ENCODE measurements around the gene CCDC149. TPM values are rescaled to one million over a fixed set of nuclear protein-coding genes. Genes with fewer than 3 reads are reported as not detected.

The CCDC149 gene
- total RNA-seq, 1 experiment from 2014 or later, result 0.95 TPM

GRCh38 chr4:24949970-24950369, 37.1 kb upstream of the CCDC149 start:
- peaks cover 6% of the 10 kb centered on the region for H3K9me3 Mint-ChIP-seq (ENCODE audit: unreplicated experiment)
- DNase-seq, result no peak
- H3K27me3 Mint-ChIP-seq (ENCODE audit: insufficient read depth, unreplicated experiment), result peaks cover 15% of the 10 kb centered on the region
- no peak for TF ChIP-seq CTCF (IDR thresholded peaks at IDR 0.05; ENCODE audit: insufficient read depth in 1 of 2, low read depth in 1 of 2, low read length in 1 of 2, severe bottlenecking in 1 of 2, unreplicated experiment in 1 of 2)
- no peaks in the 10 kb centered on the region for H3K36me3 ChIP-seq (ENCODE audit: control insufficient read depth, insufficient read depth, low read length)
- no peak overlapping the region for H3K4me3 ChIP-seq (ENCODE audit: low read depth, low read length)
- H3K9me3 ChIP-seq, result no peaks in the 10 kb centered on the region
- ChIA-PET POLR2A (no interaction called here), CTCF (no interaction called here)
- no peaks in the 10 kb centered on the region for H3K4me1 Mint-ChIP-seq (ENCODE audit: low read depth, unreplicated experiment)
- BruUV-seq (replicated peaks), result no TSS peak
- no peaks in the 10 kb centered on the region for H3K36me3 Mint-ChIP-seq (ENCODE audit: insufficient read depth, unreplicated experiment)
- H3K4me1 ChIP-seq, result no peaks in the 10 kb centered on the region
- intact Hi-C loops (cut with micrococcal nuclease; ENCODE audit: unreplicated experiment), result no loop called here
- no peaks in the 10 kb centered on the region for H3K27me3 ChIP-seq (replicated peaks; ENCODE audit: control insufficient read depth, insufficient read depth, low read length)
- H3K27ac Mint-ChIP-seq (ENCODE audit: unreplicated experiment), result no peak overlapping the region
- H3K4me3 Mint-ChIP-seq (ENCODE audit: unreplicated experiment), result no peak overlapping the region

- Mint-ChIP-seq H3K4me1 (ENCODE audit: low read depth, unreplicated experiment) (no peaks in the 10 kb centered on the region), H3K4me3 (ENCODE audit: unreplicated experiment) (no peak overlapping the region), H3K27me3 (ENCODE audit: insufficient read depth, unreplicated experiment) (peaks cover 19% of the 10 kb centered on the region), H3K9me3 (ENCODE audit: unreplicated experiment) (peaks cover 50% of the 10 kb centered on the region), H3K27ac (ENCODE audit: unreplicated experiment) (no peak overlapping the region), H3K36me3 (ENCODE audit: insufficient read depth, unreplicated experiment) (no peaks in the 10 kb centered on the region)
- TF ChIP-seq CTCF (IDR thresholded peaks at IDR 0.05; ENCODE audit: insufficient read depth in 1 of 2, low read depth in 1 of 2, low read length in 1 of 2, severe bottlenecking in 1 of 2, unreplicated experiment in 1 of 2), result no peak
- no TSS peak for BruUV-seq (replicated peaks)
- Histone ChIP-seq H3K4me1 (no peaks in the 10 kb centered on the region), H3K9me3 (no peaks in the 10 kb centered on the region), H3K36me3 (ENCODE audit: control insufficient read depth, insufficient read depth, low read length) (no peaks in the 10 kb centered on the region), H3K27me3 (replicated peaks; ENCODE audit: control insufficient read depth, insufficient read depth, low read length) (no peaks in the 10 kb centered on the region), H3K4me3 (ENCODE audit: low read depth, low read length) (no peak overlapping the region)
- DNase-seq, result no peak
- CTCF ChIA-PET, result no interaction called here
- intact Hi-C loops (cut with micrococcal nuclease; ENCODE audit: unreplicated experiment), result no loop called here
- POLR2A ChIA-PET, result no interaction called here
Measured at GRCh38 chr4:24937917-24938281, 25.1 kb upstream of the CCDC149 start.

GRCh38 chr4:24937176-24937916, 24.5 kb upstream of the CCDC149 start:
- no peak overlapping the region for H3K4me3 ChIP-seq (ENCODE audit: low read depth, low read length)
- no peaks in the 10 kb centered on the region for H3K9me3 ChIP-seq
- no peaks in the 10 kb centered on the region for H3K4me1 ChIP-seq
- Mint-ChIP-seq H3K4me1 (ENCODE audit: low read depth, unreplicated experiment) (no peaks in the 10 kb centered on the region), H3K9me3 (ENCODE audit: unreplicated experiment) (peaks cover 50% of the 10 kb centered on the region), H3K36me3 (ENCODE audit: insufficient read depth, unreplicated experiment) (no peaks in the 10 kb centered on the region), H3K4me3 (ENCODE audit: unreplicated experiment) (no peak overlapping the region), H3K27ac (ENCODE audit: unreplicated experiment) (no peak overlapping the region), H3K27me3 (ENCODE audit: insufficient read depth, unreplicated experiment) (peaks cover 19% of the 10 kb centered on the region)
- ChIA-PET POLR2A (no interaction called here), CTCF (no interaction called here)
- TF ChIP-seq CTCF (IDR thresholded peaks at IDR 0.05; ENCODE audit: insufficient read depth in 1 of 2, low read depth in 1 of 2, low read length in 1 of 2, severe bottlenecking in 1 of 2, unreplicated experiment in 1 of 2), result no peak
- H3K36me3 ChIP-seq (ENCODE audit: control insufficient read depth, insufficient read depth, low read length), result no peaks in the 10 kb centered on the region
- intact Hi-C loops (cut with micrococcal nuclease; ENCODE audit: unreplicated experiment), result no loop called here
- H3K27me3 ChIP-seq (replicated peaks; ENCODE audit: control insufficient read depth, insufficient read depth, low read length), result no peaks in the 10 kb centered on the region
- no peak for DNase-seq
- BruUV-seq (replicated peaks), result no TSS peak
